BE2C (cell line): Measurements from ENCODE around the gene LINGO3.
A peak's percentile ranks its signal among the peaks of the same experiment; 100 is the strongest.

Experiments used
- DNase-seq: peaks from one replicate; pipeline ENCODE4 v3.0.0-alpha.2; 2020
- H3K27me3 ChIP-seq: fragments of 250-450 bp; sonication (Bioruptor Pico); 2 replicates; pipeline ENCODE4 v1.5.1; 2020; ENCODE audit warnings: mild to moderate bottlenecking
- H3K36me3 ChIP-seq: fragments of 250-450 bp; sonication (Bioruptor Pico); 2 replicates; pipeline ENCODE4 v1.5.1; 2020; ENCODE audit warnings: mild to moderate bottlenecking
- H3K4me1 ChIP-seq: fragments of 250-450 bp; sonication (Bioruptor Pico); 2 replicates; pipeline ENCODE4 v1.5.1; 2020
- H3K4me3 ChIP-seq: 2 replicates; pipeline ENCODE4 v1.5.1; 2011; ENCODE audit warnings: low read depth, low read length
- H3K9me3 ChIP-seq: fragments of 250-450 bp; sonication (Bioruptor Pico); 2 replicates; pipeline ENCODE4 v1.5.1; 2020
- CTCF ChIP-seq: IDR thresholded peaks from 2 replicates; pipeline ENCODE4 v1.5.1; 2012; ENCODE audit warnings: mild to moderate bottlenecking, low read depth, low read length

Gene LINGO3

GRCh38 chr19:2315121-2315817 is 7.3 kb upstream of the LINGO3 start:
- 0 out of 2 replicates have a peak, but pooled peaks cover 3% of the 10 kb centered on the region for H3K9me3 ChIP-seq
- peaks cover 6% of the 10 kb centered on the region for H3K4me1 ChIP-seq
- no peaks in the 10 kb centered on the region for H3K27me3 ChIP-seq
- no peaks in the 10 kb centered on the region for H3K36me3 ChIP-seq
- DNase-seq, result no peak
- no peak for TF ChIP-seq CTCF
- H3K4me3 ChIP-seq, result no peak overlapping the region

GRCh38 chr19:2312820-2313501 is 5.0 kb upstream of the LINGO3 start:
- DNase-seq, result no peak
- peaks cover 4% of the 10 kb centered on the region for H3K27me3 ChIP-seq
- 0 out of 2 replicates have a peak, but pooled peaks cover 3% of the 10 kb centered on the region for H3K9me3 ChIP-seq
- TF ChIP-seq CTCF, result no peak
- no peaks in the 10 kb centered on the region for H3K36me3 ChIP-seq
- H3K4me3 ChIP-seq, result no peak overlapping the region
- peaks cover 6% of the 10 kb centered on the region for H3K4me1 ChIP-seq

GRCh38 chr19:2311093-2311492 is 3.1 kb upstream of the LINGO3 start:
- Histone ChIP-seq H3K4me3 (no peak overlapping the region), H3K4me1 (peaks cover 4% of the 10 kb centered on the region; the same call in 1 of the 2 replicates), H3K9me3 (0 out of 2 replicates have a peak, but pooled peaks cover 3% of the 10 kb centered on the region), H3K27me3 (peaks cover 15% of the 10 kb centered on the region), H3K36me3 (no peaks in the 10 kb centered on the region)
- no peak for DNase-seq
- no peak for TF ChIP-seq CTCF

- H3K27me3 ChIP-seq, result peaks cover 15% of the 10 kb centered on the region
- no peaks in the 10 kb centered on the region for H3K36me3 ChIP-seq
- H3K9me3 ChIP-seq, result no peaks in the 10 kb centered on the region
- DNase-seq, result peak; percentile 89
- TF ChIP-seq CTCF, result no peak
- H3K4me1 ChIP-seq, result peaks cover 4% of the 10 kb centered on the region; the same call in 1 of the 2 replicates
- no peak overlapping the region for H3K4me3 ChIP-seq
Observed at GRCh38 chr19:2309734-2310362, 1.9 kb upstream of the LINGO3 start.

GRCh38 chr19:2307518-2308012 is 389 bp downstream of the LINGO3 start:
- Histone ChIP-seq H3K4me3 (no peak overlapping the region), H3K36me3 (no peaks in the 10 kb centered on the region), H3K9me3 (no peaks in the 10 kb centered on the region), H3K27me3 (peaks cover 15% of the 10 kb centered on the region), H3K4me1 (peaks cover 4% of the 10 kb centered on the region; the same call in 1 of the 2 replicates)
- DNase-seq, result peak; percentile 6
- TF ChIP-seq CTCF, result no peak
